ENCODE measurements around the gene NUP155. TPM values are rescaled to one million over a fixed set of nuclear protein-coding genes. Genes with fewer than 3 reads are reported as not detected.

Gene NUP155
- total RNA-seq, 2 donors from 2014 or later: 68.6 to 75.3 TPM

GRCh38 chr5:37251665-37252064 is 119.2 kb downstream of the NUP155 start:
- Mint-ChIP-seq H3K4me3 (no peak overlapping the region), H3K4me1 (peaks cover 4% of the 10 kb centered on the region), H3K36me3 (ENCODE audit: low read depth) (peaks cover 2% of the 10 kb centered on the region)

GRCh38 chr5:37249815-37250164 is 121.1 kb downstream of the NUP155 start:
- no peak for DNase-seq
- TF ChIP-seq CTCF (conservative IDR thresholded peaks at IDR 0.05): no peak
- Mint-ChIP-seq H3K27ac (peak overlapping the region; percentile 92), H3K9me3 (peaks cover 14% of the 10 kb centered on the region), H3K4me1 (peaks cover 4% of the 10 kb centered on the region), H3K36me3 (ENCODE audit: low read depth) (no peaks in the 10 kb centered on the region), H3K4me3 (peak overlapping the region; percentile 75), H3K27me3 (ENCODE audit: insufficient read depth) (no peaks in the 10 kb centered on the region)
- Histone ChIP-seq H3K9me3 (ENCODE audit: control insufficient read depth, low read length) (peaks cover 5% of the 10 kb centered on the region), H3K27ac (ENCODE audit: low read depth, low read length) (no peak overlapping the region), H3K27me3 (ENCODE audit: control insufficient read depth, insufficient read depth, low read length, poor library complexity, severe bottlenecking) (no peaks in the 10 kb centered on the region), H3K9ac (ENCODE audit: extremely low read depth, low read length, poor library complexity, severe bottlenecking) (peak overlapping the region; percentile 80), H3K4me3 (ENCODE audit: low read length) (peak overlapping the region; percentile 98), H3K4me1 (ENCODE audit: control insufficient read depth, insufficient read depth, low read length) (no peaks in the 10 kb centered on the region), H3K36me3 (ENCODE audit: control insufficient read depth, insufficient read depth, low read length) (no peaks in the 10 kb centered on the region)
- WGBS, 2 experiments (ENCODE audit: insufficient coverage in 1 of 2, insufficient read length in 1 of 2): 67 to 83% methylated on average over 9 to 10 of the region's 10 CpGs

More at GRCh38 chr5:37251665-37252064, 119.2 kb downstream of the NUP155 start:
- no peak overlapping the region for H3K27ac Mint-ChIP-seq
- H3K9me3 Mint-ChIP-seq: peaks cover 23% of the 10 kb centered on the region
- Histone ChIP-seq H3K9ac (ENCODE audit: extremely low read depth, low read length, poor library complexity, severe bottlenecking) (no peak overlapping the region), H3K27me3 (ENCODE audit: control insufficient read depth, insufficient read depth, low read length, poor library complexity, severe bottlenecking) (no peaks in the 10 kb centered on the region), H3K36me3 (ENCODE audit: control insufficient read depth, insufficient read depth, low read length) (no peaks in the 10 kb centered on the region), H3K4me3 (ENCODE audit: low read length) (no peak overlapping the region), H3K27ac (ENCODE audit: low read depth, low read length) (no peak overlapping the region), H3K4me1 (ENCODE audit: control insufficient read depth, insufficient read depth, low read length) (no peaks in the 10 kb centered on the region), H3K9me3 (ENCODE audit: control insufficient read depth, low read length) (peaks cover 7% of the 10 kb centered on the region)
- DNase-seq: no peak
- H3K27me3 Mint-ChIP-seq (ENCODE audit: insufficient read depth): no peaks in the 10 kb centered on the region
- no peak for TF ChIP-seq CTCF (conservative IDR thresholded peaks at IDR 0.05)

DNA sequence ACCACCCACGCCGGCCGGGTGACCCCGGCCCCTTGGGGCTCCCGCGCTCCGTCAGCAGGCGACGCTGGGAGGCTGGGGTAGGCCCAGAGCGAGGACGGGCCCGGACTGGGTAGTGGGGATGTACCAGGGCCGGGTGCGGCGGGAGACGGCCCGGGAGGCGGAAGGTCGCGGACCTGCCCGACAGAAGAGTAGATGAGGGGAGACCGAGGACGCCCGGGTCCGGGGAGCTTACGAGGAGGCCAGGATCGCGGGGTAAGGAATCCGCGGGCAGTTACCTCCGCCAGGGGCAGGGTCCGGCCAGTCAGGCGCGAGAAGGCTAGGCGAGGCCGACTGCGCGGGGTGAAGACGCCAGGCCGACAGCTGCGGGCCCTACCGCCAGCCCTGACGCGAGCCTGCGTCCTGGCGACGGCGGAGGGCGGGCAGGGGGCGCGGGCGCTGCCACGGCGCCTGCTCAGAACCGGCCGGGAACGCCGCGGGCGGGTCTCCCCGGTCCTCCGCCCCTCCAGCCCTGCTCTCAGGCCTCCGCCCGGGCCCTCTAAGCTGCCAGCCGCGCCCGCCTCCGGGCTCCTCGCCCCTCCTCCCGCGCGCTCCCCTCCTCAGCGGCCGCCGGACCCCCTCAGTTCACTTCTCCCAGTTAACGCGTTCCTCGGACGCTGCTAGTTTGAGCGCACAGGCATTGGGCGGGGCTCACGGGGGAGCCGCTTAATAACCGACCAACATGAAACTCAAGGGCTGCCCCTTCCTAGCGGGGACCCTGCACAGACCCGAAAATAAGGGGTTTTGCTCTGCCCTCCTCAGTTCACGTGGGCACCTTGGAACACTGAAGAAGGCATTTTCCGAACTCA is 121.7 kb downstream of the NUP155 start, which contains the start of gene CPLANE1:
TSS of gene CPLANE1 (minus strand) at position 407 of the 845 bp plus-strand sequence. CDS start 1,678 bp downstream, outside the sequence.
- Mint-ChIP-seq H3K4me1 (peaks cover 4% of the 10 kb centered on the region), H3K4me3 (peak within 1 kb of the TSS; percentile 75), H3K27me3 (ENCODE audit: insufficient read depth) (no peaks in the 10 kb centered on the region), H3K36me3 (ENCODE audit: low read depth) (peaks cover 1% of the 10 kb centered on the region), H3K9me3 (peaks cover 8% of the 10 kb centered on the region), H3K27ac (peak within 1 kb of the TSS; percentile 92)
- Histone ChIP-seq H3K9me3 (ENCODE audit: control insufficient read depth, low read length) (no peaks in the 10 kb centered on the region), H3K4me1 (ENCODE audit: control insufficient read depth, insufficient read depth, low read length) (no peaks in the 10 kb centered on the region), H3K27me3 (ENCODE audit: control insufficient read depth, insufficient read depth, low read length, poor library complexity, severe bottlenecking) (no peaks in the 10 kb centered on the region), H3K36me3 (ENCODE audit: control insufficient read depth, insufficient read depth, low read length) (peaks cover 1% of the 10 kb centered on the region), H3K9ac (ENCODE audit: extremely low read depth, low read length, poor library complexity, severe bottlenecking) (peak within 1 kb of the TSS; percentile 80), H3K4me3 (ENCODE audit: low read length) (peak within 1 kb of the TSS; percentile 98), H3K27ac (ENCODE audit: low read depth, low read length) (peak within 1 kb of the TSS; percentile 86)
- WGBS, 2 experiments (ENCODE audit: insufficient coverage in 1 of 2, insufficient read length in 1 of 2): 1 to 3% methylated on average over 44 to 88 of the region's 88 CpGs
- TF ChIP-seq CTCF (conservative IDR thresholded peaks at IDR 0.05): no peak
- peak; percentile 93 for DNase-seq

Data from endodermal cell (in vitro differentiated cells).